GM12878 (cell line): ENCODE data around the gene DLG2. TPM values are rescaled to one million over a fixed set of nuclear protein-coding genes. Genes with fewer than 3 reads are reported as not detected.
A peak's percentile ranks its signal among the peaks of the same experiment; 100 is the strongest.

Source experiments
- ATAC-seq: fragments of 200-7000 bp; cut with Tn5 transposase; 3 replicates; pipeline ENCODE4 v1.9.1; 2020; ENCODE audit warnings: mild to moderate bottlenecking, moderate library complexity
- BruUV-seq: library from RNA; stranded (reverse); fragments of 400-500 nt; replicated peaks from 2 replicates; lab custom pipeline; 2021; lab: Mats Ljungman, UMichigan
- CTCF ChIA-PET: fragments of 300-600 bp; sonication (Branson Sonifier 250); formaldehyde crosslinking; extraction: SDS; loops from one replicate; lab custom pipeline; 2021; ENCODE audit warnings: inconsistent platforms; lab: Yijun Ruan, JAX
- POLR2A ChIA-PET: fragments of 350-600 bp; formaldehyde crosslinking; extraction: SDS; loops from one replicate; lab custom pipeline; 2021; ENCODE audit warnings: inconsistent platforms; lab: Charles Lee
- RAD21 ChIA-PET: fragments of 300-600 bp; sonication (Branson Sonifier 250); formaldehyde crosslinking; loops from one replicate; lab custom pipeline; 2023; ENCODE audit warnings: antibody characterized with exemption; ENCODE audit not compliant: unreplicated experiment; lab: Charles Lee
- SMC1A ChIA-PET: fragments of 300-600 bp; sonication (Branson Sonifier 250); formaldehyde crosslinking; loops from one replicate; lab custom pipeline; 2023; ENCODE audit not compliant: unreplicated experiment, uncharacterized antibody; lab: Charles Lee
- DNase-seq: peaks from one replicate; pipeline ENCODE4 v3.0.0-alpha.2; 2011; ENCODE audit warnings: low read depth, low spot score
- FAIRE-seq: peaks from 3 replicates; lab custom pipeline; 2011; peaks lifted over from hg19 to GRCh38; lab: Jason Lieb, UNC
- H2AFZ ChIP-seq: 2 replicates; pipeline ENCODE4 v1.6.0; 2011; ENCODE audit warnings: low read depth, low read length, control low read depth; ENCODE audit not compliant: control insufficient read depth
- H3K27ac ChIP-seq: 2 replicates; pipeline ENCODE4 v1.5.1; 2011; ENCODE audit warnings: control low read depth; ENCODE audit not compliant: control insufficient read depth, insufficient read depth
- H3K27me3 ChIP-seq, 2 experiments: replicated peaks in 1 of 2; 2 replicates each; pipeline versions ENCODE4 v1.6.0 to v1.6.1; 2011; ENCODE audit warnings: low read length in 1 of 2; ENCODE audit not compliant: control insufficient read depth in 2 of 2, insufficient read depth in 2 of 2
- H3K36me3 ChIP-seq, 2 experiments: 2 replicates each; pipeline ENCODE4 v1.5.1; 2011; ENCODE audit warnings: low read length in 1 of 2; ENCODE audit not compliant: control insufficient read depth in 2 of 2, insufficient read depth in 2 of 2
- H3K4me1 ChIP-seq: 2 replicates; pipeline ENCODE4 v1.6.1; 2011; ENCODE audit warnings: mild to moderate bottlenecking, low read length, moderate library complexity, mixed read lengths; ENCODE audit not compliant: control insufficient read depth, insufficient read depth
- H3K4me2 ChIP-seq: 2 replicates; pipeline ENCODE4 v1.6.0; 2011; ENCODE audit warnings: control low read depth; ENCODE audit not compliant: control insufficient read depth, insufficient read depth
- H3K4me3 ChIP-seq: fragments of 200-600 bp; sonication (generic); 2 replicates; pipeline ENCODE4 v1.5.1; 2016
- H3K79me2 ChIP-seq: 2 replicates; pipeline ENCODE4 v1.6.0; 2011; ENCODE audit warnings: low read length; ENCODE audit not compliant: control insufficient read depth, insufficient read depth
- H3K9ac ChIP-seq: 2 replicates; pipeline ENCODE4 v1.8.0; 2011; ENCODE audit warnings: low read length, control low read depth, mixed read lengths; ENCODE audit not compliant: control insufficient read depth, insufficient read depth
- H3K9me3 ChIP-seq: replicated peaks from 3 replicates; pipeline ENCODE4 v1.5.1; 2011; ENCODE audit warnings: mild to moderate bottlenecking, low read length; ENCODE audit not compliant: control insufficient read depth, insufficient read depth
- H4K20me1 ChIP-seq: 2 replicates; pipeline ENCODE4 v1.6.0; 2011; ENCODE audit not compliant: control insufficient read depth, insufficient read depth
- CHD1 ChIP-seq: IDR thresholded peaks from 2 replicates; pipeline ENCODE4 v1.6.1; 2012; ENCODE audit warnings: low read depth, low read length, improper control_type of control experiment
- CHD2 ChIP-seq: IDR thresholded peaks from 2 replicates; pipeline ENCODE4 v1.6.1; 2011; ENCODE audit warnings: low read depth, low read length, improper control_type of control experiment, borderline replicate concordance
- EP300 ChIP-seq, 2 experiments: fragments of 150-350 bp in 1 of 2; IDR thresholded peaks; 2 replicates each; pipeline ENCODE4 v1.6.1; 2011 to 2012; ENCODE audit warnings: low read depth in 2 of 2, low read length in 2 of 2, borderline replicate concordance in 1 of 2, improper control_type of control experiment in 1 of 2, inconsistent platforms in 1 of 2; ENCODE audit not compliant: control insufficient read depth in 1 of 2
- GATAD2B ChIP-seq: fragments of 450-650 bp; conservative IDR thresholded peaks from 2 replicates; pipeline ENCODE4 v1.6.1; 2017; ENCODE audit warnings: low read depth, mild to moderate bottlenecking, moderate library complexity
- HCFC1 ChIP-seq: fragments of 150-350 bp; IDR thresholded peaks from 2 replicates; pipeline ENCODE4 v1.6.1; 2014; ENCODE audit warnings: low read length
- KDM1A ChIP-seq: fragments of 200-600 bp; sonication (generic); IDR thresholded peaks from 2 replicates; pipeline ENCODE4 v1.6.1; 2016; ENCODE audit warnings: borderline replicate concordance
- NFXL1 ChIP-seq: fragments of 450-650 bp; IDR thresholded peaks from 2 replicates; pipeline ENCODE4 v1.6.1; 2017; ENCODE audit warnings: antibody characterized with exemption, mild to moderate bottlenecking, borderline replicate concordance
- RAD21 ChIP-seq: IDR thresholded peaks from 2 replicates; pipeline ENCODE4 v1.6.1; 2011; ENCODE audit warnings: mild to moderate bottlenecking, low read depth, low read length, moderate library complexity; ENCODE audit not compliant: insufficient read depth
- SP1 ChIP-seq: IDR thresholded peaks from one replicate; pipeline ENCODE4 v1.6.1; 2011; ENCODE audit warnings: low read depth, low read length
- TARDBP ChIP-seq: IDR thresholded peaks from 2 replicates; pipeline ENCODE4 v1.6.1; 2016; ENCODE audit warnings: borderline replicate concordance
- TBL1XR1 ChIP-seq: IDR thresholded peaks from 2 replicates; pipeline ENCODE4 v1.6.1; 2012; ENCODE audit warnings: low read depth, low read length, improper control_type of control experiment
- TCF12 ChIP-seq: IDR thresholded peaks from 2 replicates; pipeline ENCODE4 v1.6.1; 2011; ENCODE audit warnings: low read depth, mild to moderate bottlenecking, low read length
- ZBED1 ChIP-seq: IDR thresholded peaks from 2 replicates; pipeline ENCODE4 v1.6.1; 2016; ENCODE audit warnings: borderline replicate concordance
- WGBS: methylation state at CpG from one replicate; pipeline ENCODE4 v1.1.6; 2016; ENCODE audit warnings: low lambda C conversion rate; ENCODE audit not compliant: insufficient replicate concordance, insufficient coverage; ENCODE audit errors: missing lambda C conversion rate; 5-methylcytosine and 5-hydroxymethylcytosine counted together
- in situ Hi-C: fragments of 300-500 bp; cut with MboI; formaldehyde crosslinking; loops from 9 replicates; pipeline ENCODE4 v1.14.3; 2018; ENCODE audit warnings: mixed read lengths
- intact Hi-C: fragments of 100-400 bp; cut with micrococcal nuclease; formaldehyde crosslinking; loops from one replicate; pipeline ENCODE4 v1.14.2; 2022; ENCODE audit not compliant: unreplicated experiment
- polyA plus RNA-seq, 11 experiments: library from polyadenylated mRNA; depleted of rRNA in 4 of 11; unstranded in 6 of 11; stranded (reverse) in 5 of 11; fragments of >200 nt; fragmentation: Nextera tagmentation in 4 of 11; fragmentation: Illumina TruSeq in 1 of 11; extraction: Ambion mirVana in 4 of 11; extraction: Trizol in 1 of 11; gene quantifications; 1 replicate in 1 of 11; 2 replicates in 10 of 11; pipeline versions ENCODE4 v1.2.1 to v1.2.3, GENCODE V29; 2011 to 2016; ENCODE audit warnings: inconsistent platforms in 2 of 11, missing spikeins in 2 of 11, low read depth in 1 of 11
- total RNA-seq, 4 experiments: library from RNA; depleted of rRNA in 3 of 4; stranded (reverse); fragments of >200 nt in 3 of 4; fragmentation: Illumina TruSeq in 1 of 4; extraction: Trizol in 1 of 4; gene quantifications; 2 replicates each; pipeline versions ENCODE4 v1.2.1 to v1.2.3, GENCODE V29; 2013 to 2021

Gene DLG2
- total and polyA plus RNA-seq, 10 of the 15 experiments (the other 5 are each of a cell fraction or from before 2014, with no cell fraction given) = 0.09 to 0.98 (median 0.35) TPM

GRCh38 chr11:84261707-84262106 is 1365.4 kb downstream of the DLG2 start (continued):
- TF ChIP-seq EP300 (IDR thresholded peaks at IDR 0.05; ENCODE audit: borderline replicate concordance in 1 of 2, control insufficient read depth in 1 of 2, low read depth in 2 of 2, low read length in 2 of 2) = 0 out of 4 replicates have a peak, but pooled peaks of 1 of the 2 experiments have one; percentile 9
- TF ChIP-seq NFXL1 = no peak
- peak; percentile 66 for TF ChIP-seq RAD21
- no peak for TF ChIP-seq TBL1XR1
- TF ChIP-seq CHD2 = no peak
- no peak for TF ChIP-seq HCFC1
- TF ChIP-seq SP1 = no peak
- TF ChIP-seq KDM1A = no peak
- no peak for TF ChIP-seq ZBED1
- TF ChIP-seq, all 136 proteins: peak for 4

GRCh38 chr11:84260862-84261261 is 1366.3 kb downstream of the DLG2 start:
- Histone ChIP-seq H2AFZ (no peak overlapping the region), H3K4me2 (no peak overlapping the region), H3K4me1 (no peaks in the 10 kb centered on the region), H3K36me3 (no peaks in the 10 kb centered on the region), H4K20me1 (no peaks in the 10 kb centered on the region), H3K9ac (no peak overlapping the region), H3K27ac (no peak overlapping the region), H3K4me3 (no peak overlapping the region), H3K79me2 (no peaks in the 10 kb centered on the region), H3K27me3 (no peaks in the 10 kb centered on the region; a peak in 1 of 4 replicates), H3K9me3 (no peaks in the 10 kb centered on the region)
- no peak for ATAC-seq
- no peak for DNase-seq
- TF ChIP-seq GATAD2B = no peak
- no peak for TF ChIP-seq TCF12
- TF ChIP-seq TARDBP = no peak
- TF ChIP-seq CHD1 = no peak
- POLR2A ChIA-PET = no interaction called here
- 0% methylated on average over 1 of the region's 1 CpG for whole genome bisulfite sequencing
- in situ Hi-C loops (loop anchor here (5.0 kb wide), 1 partner anchor 424 kb away; no protein-coding TSS in a partner anchor), intact Hi-C loops (loop anchor here (1.0 kb wide), 2 partner anchors 305 to 425 kb away; no protein-coding TSS in a partner anchor)
- CTCF ChIA-PET = interaction anchor here (2.0 to 4.3 kb wide), 2 partner anchors 423 to 434 kb away, joined by 9 to 37 read pairs; no protein-coding TSS in a partner anchor
- no peak for FAIRE-seq
- RAD21 ChIA-PET = interaction anchor here (0.5 to 1.5 kb wide), 3 partner anchors 11 to 425 kb away, joined by 4 to 5 read pairs (median 5); no protein-coding TSS in a partner anchor
- SMC1A ChIA-PET = interaction anchor here (0.9 to 2.0 kb wide), 3 partner anchors 30 to 424 kb away, joined by 4 to 6 read pairs (median 6); no protein-coding TSS in a partner anchor
- BruUV-seq = no TSS peak
